A549 treated with Mapracorat at 1 μM for 4 hours (cell line): ENCODE results near the gene SOX10. TPM values are rescaled to one million over a fixed set of nuclear protein-coding genes. Genes with fewer than 3 reads are reported as not detected.

Experiments used
- total RNA-seq: library from RNA; stranded (reverse); fragments of 200-300 nt; extraction: Qiagen RNA extraction; gene quantifications from 5 replicates; pipeline ENCODE4 v1.2.3, GENCODE V29; 2022

SOX10 gene
- not detected in 5 replicates for total RNA-seq

DNA sequence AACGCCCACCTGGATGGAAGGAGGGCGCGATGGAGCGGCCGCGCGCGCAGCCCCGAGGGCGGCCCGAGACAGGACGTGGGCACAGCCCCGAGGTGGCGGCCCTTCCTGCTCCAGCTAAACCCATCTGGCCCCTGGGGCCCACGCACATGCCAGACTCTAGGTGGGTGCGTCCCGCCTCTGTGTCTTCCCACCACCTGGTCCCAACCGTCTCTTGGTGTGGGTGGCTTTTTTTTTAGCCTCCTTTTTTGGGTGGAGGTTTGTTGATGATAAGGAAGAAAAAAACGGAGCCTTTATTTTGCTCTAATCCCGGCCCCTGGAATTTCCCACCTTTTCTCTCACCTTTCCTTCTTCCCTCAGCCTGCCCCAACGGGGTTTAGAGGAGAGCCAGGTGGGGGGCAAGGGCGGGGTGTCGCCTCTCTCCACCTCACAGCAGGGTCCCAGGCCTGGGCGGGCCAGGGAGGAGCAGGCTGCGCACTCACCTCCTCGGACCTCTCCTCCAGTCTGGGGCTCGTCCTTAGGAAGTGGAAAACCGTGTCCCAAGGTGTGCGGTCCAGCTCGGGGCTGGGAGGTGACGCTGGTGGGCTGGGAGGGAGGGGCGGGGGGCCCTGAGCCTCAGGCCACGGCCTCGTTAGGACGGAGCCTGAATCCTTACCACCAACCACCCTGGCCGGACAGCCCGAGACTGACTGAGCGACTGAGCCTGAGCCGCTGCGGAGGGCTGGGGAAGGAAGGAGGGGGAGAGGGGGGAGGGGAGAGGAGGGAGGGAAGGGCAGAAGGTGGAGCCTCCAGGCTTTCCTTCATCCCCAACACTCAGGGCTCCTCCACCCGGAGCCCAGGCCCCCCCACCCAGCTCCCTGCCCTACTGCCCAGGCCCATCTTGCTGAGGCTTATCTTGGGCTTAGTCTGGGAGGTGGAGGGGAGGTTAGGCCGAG, at the start of gene SOX10:
Gene SOX10 (minus strand): TSS at position 696 of the 932 bp plus-strand sequence. CDS start 771 bp downstream, outside the sequence.

GRCh38 chr22:37953437-37954179, 30.7 kb downstream of the SOX10 start, which contains the start of the genes C22orf23 and POLR2F:
TSS of gene C22orf23 (minus strand) at chr22:37953601. CDS start at chr22:37953149, 452 bp downstream.
TSS of gene POLR2F (plus strand) at chr22:37953699. CDS start at chr22:37953788, 89 bp downstream.

Other genes with a start within 250 kb of the SOX10 start
- gene GCAT, start 176.6 kb downstream of the SOX10 start, total RNA-seq, result 2.7 to 3.8 TPM (median 3.0 TPM) in 5 replicates
- gene GALR3, start 161.2 kb downstream of the SOX10 start, total RNA-seq, result not detected in 5 replicates
- 18.1 to 25.4 TPM (median 21.6 TPM) in 5 replicates for gene ANKRD54, start 140.2 kb downstream of the SOX10 start, total RNA-seq
- gene EIF3L, start 135.1 kb downstream of the SOX10 start, total RNA-seq, result 264 to 287 TPM (median 275 TPM) in 5 replicates
- 16.7 to 20.2 TPM (median 18.6 TPM) in 5 replicates for gene MICALL1, start 78.3 kb downstream of the SOX10 start, total RNA-seq
- gene C22orf23, start 31.0 kb downstream of the SOX10 start, total RNA-seq, result 0.13 to 0.30 TPM (median 0.26 TPM) in 5 replicates
- 118 to 139 TPM (median 126 TPM) in 5 replicates for gene POLR2F, start 30.9 kb downstream of the SOX10 start, total RNA-seq
- 10.6 to 12.2 TPM (median 11.9 TPM) in 5 replicates for gene PICK1, start 72.8 kb upstream of the SOX10 start, total RNA-seq
- not detected in 5 replicates for gene SLC16A8, start 99.6 kb upstream of the SOX10 start, total RNA-seq
- gene BAIAP2L2, start 126.1 kb upstream of the SOX10 start, total RNA-seq, result 4.7 to 7.8 TPM (median 6.8 TPM) in 5 replicates
- 2.8 to 4.8 TPM (median 3.9 TPM) in 5 replicates for gene PLA2G6, start 197.3 kb upstream of the SOX10 start, total RNA-seq
- 17.5 to 28.0 TPM (median 20.9 TPM) in 5 replicates for gene MAFF, start 217.4 kb upstream of the SOX10 start, total RNA-seq